ENCODE measurements around the gene FREY1. TPM values are rescaled to one million over a fixed set of nuclear protein-coding genes. Genes with fewer than 3 reads are reported as not detected.

The FREY1 gene
- total RNA-seq, 1 experiment from 2014 or later = 4.2 TPM

DNA sequence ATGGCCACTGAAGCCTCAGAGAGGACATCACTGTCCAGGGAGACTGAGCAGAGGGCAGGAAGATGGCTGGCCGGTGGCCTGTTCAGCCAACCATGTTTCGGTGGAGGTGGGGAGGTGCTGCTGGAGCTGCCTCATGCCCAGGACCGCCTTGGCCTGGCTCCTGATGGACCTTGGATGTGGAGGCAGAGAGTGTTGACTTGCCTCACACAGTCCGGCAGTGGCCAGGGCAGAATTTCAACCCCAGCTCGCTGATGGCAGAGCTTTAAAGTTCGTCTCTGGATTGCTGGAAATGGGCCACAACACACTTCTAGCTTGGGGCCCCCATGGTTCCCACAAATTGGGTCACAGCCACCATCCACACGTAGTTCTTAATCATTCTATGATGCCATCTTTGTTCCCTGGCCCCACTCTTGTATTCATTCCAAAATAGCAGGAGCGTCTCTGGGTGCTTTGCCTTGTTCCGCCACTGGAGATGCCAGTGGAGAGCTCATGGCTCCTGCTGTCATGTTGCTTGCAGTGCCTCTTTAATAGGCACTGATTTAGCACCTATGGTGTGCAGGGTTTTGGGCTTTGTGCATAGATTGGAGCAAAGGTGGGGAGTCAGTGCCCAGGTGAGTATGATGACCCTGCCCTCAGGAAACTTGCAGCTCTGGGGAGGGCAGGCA, 16.1 kb downstream of the FREY1 start:
- no peak overlapping the region for H3K4me3 ChIP-seq
- ChIA-PET POLR2A (ENCODE audit: unreplicated experiment) (no interaction called here), CTCF (no interaction called here)
- H3K27me3 ChIP-seq (ENCODE audit: insufficient read depth, low read depth) = peaks cover 14% of the 10 kb centered on the region
- H3K4me2 ChIP-seq = no peak overlapping the region
- H3K27ac ChIP-seq = no peak overlapping the region
- H4K20me1 ChIP-seq (ENCODE audit: insufficient read depth) = peaks cover 4% of the 10 kb centered on the region; the same call in 1 of the 2 replicates
- no peaks in the 10 kb centered on the region for H3F3A ChIP-seq (ENCODE audit: insufficient read depth, low read depth)
- no TSS peak for BruUV-seq (replicated peaks)
- H2AFZ ChIP-seq = no peak overlapping the region
- H3K9me2 ChIP-seq (ENCODE audit: insufficient read depth) = no peaks in the 10 kb centered on the region
- no peaks in the 10 kb centered on the region for H3K4me1 ChIP-seq (replicated peaks; ENCODE audit: insufficient read depth)
- intact Hi-C loops (cut with micrococcal nuclease; ENCODE audit: unreplicated experiment) = no loop called here
- no peak for DNase-seq
- TF ChIP-seq EZH2 (IDR thresholded peaks at IDR 0.05; ENCODE audit: low read depth) = no peak
- TF ChIP-seq, protein P1, sequence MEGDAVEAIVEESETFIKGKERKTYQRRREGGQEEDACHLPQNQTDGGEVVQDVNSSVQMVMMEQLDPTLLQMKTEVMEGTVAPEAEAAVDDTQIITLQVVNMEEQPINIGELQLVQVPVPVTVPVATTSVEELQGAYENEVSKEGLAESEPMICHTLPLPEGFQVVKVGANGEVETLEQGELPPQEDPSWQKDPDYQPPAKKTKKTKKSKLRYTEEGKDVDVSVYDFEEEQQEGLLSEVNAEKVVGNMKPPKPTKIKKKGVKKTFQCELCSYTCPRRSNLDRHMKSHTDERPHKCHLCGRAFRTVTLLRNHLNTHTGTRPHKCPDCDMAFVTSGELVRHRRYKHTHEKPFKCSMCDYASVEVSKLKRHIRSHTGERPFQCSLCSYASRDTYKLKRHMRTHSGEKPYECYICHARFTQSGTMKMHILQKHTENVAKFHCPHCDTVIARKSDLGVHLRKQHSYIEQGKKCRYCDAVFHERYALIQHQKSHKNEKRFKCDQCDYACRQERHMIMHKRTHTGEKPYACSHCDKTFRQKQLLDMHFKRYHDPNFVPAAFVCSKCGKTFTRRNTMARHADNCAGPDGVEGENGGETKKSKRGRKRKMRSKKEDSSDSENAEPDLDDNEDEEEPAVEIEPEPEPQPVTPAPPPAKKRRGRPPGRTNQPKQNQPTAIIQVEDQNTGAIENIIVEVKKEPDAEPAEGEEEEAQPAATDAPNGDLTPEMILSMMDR (conservative IDR thresholded peaks at IDR 0.05) = no peak
- no peaks in the 10 kb centered on the region for H3K9me3 ChIP-seq (ENCODE audit: insufficient read depth, low read depth)
- no peaks in the 10 kb centered on the region for H3K36me3 ChIP-seq (ENCODE audit: low read depth)
- no peaks in the 10 kb centered on the region for H3K79me2 ChIP-seq (ENCODE audit: low read depth)

DNA sequence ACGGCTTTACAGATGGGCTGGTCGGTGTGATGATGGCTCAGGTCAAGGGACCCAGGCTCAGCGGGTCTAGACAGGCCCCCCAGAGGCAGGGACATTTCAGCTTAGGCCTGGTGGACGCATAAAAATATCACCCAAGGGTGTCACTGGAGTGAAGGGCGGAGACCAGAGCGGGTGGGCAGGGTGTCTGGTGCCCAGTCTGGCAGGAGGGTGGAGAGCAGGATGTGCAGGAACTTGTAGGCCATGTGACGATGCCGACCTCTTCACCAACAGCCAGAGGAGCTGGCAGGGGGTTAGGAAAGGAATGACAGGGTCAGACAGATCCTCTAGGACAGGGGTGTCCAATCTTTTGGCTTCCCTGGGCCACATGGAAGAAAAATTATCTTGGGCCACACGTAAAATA, 17.1 kb downstream of the FREY1 start:
- no TSS peak for BruUV-seq (replicated peaks)
- no peaks in the 10 kb centered on the region for H3K4me1 ChIP-seq (replicated peaks; ENCODE audit: insufficient read depth)
- no peak overlapping the region for H3K4me2 ChIP-seq
- H2AFZ ChIP-seq = no peak overlapping the region
- intact Hi-C loops (cut with micrococcal nuclease; ENCODE audit: unreplicated experiment) = no loop called here
- H3K9me2 ChIP-seq (ENCODE audit: insufficient read depth) = no peaks in the 10 kb centered on the region
- no peaks in the 10 kb centered on the region for H3F3A ChIP-seq (ENCODE audit: insufficient read depth, low read depth)
- H4K20me1 ChIP-seq (ENCODE audit: insufficient read depth) = peaks cover 7% of the 10 kb centered on the region; the same call in 1 of the 2 replicates
- no peaks in the 10 kb centered on the region for H3K9me3 ChIP-seq (ENCODE audit: insufficient read depth, low read depth)
- no peak overlapping the region for H3K4me3 ChIP-seq
- TF ChIP-seq, protein P1 (conservative IDR thresholded peaks at IDR 0.05) = no peak
- no peak for TF ChIP-seq EZH2 (IDR thresholded peaks at IDR 0.05; ENCODE audit: low read depth)
- H3K27me3 ChIP-seq (ENCODE audit: insufficient read depth, low read depth) = peaks cover 14% of the 10 kb centered on the region
- CTCF ChIA-PET = no interaction called here
- H3K79me2 ChIP-seq (ENCODE audit: low read depth) = no peaks in the 10 kb centered on the region
- H3K36me3 ChIP-seq (ENCODE audit: low read depth) = no peaks in the 10 kb centered on the region
- no peak for DNase-seq
- H3K27ac ChIP-seq = no peak overlapping the region
- POLR2A ChIA-PET (ENCODE audit: unreplicated experiment) = no interaction called here

DNA sequence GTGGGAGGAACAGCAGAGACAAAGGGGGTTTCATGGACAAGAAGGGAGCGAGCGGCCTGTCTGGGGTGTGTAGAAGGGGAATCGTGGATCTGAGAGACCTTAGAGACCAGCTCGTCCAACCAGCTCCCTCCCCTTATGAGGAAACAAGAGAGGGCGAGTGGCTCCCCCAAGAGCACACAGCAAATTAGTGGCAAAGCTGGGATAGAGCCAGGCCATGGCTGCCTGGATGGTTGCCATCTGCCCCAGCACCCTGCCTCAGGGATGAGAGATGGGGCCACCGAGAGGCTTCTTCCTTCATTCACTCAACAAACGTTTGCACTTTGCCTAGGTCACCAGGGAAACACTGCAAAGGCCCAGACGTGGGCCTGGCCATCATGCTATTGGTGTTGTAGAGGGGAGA, 17.5 kb downstream of the FREY1 start:
- no peak overlapping the region for H3K4me3 ChIP-seq
- CTCF ChIA-PET = no interaction called here
- no TSS peak for BruUV-seq (replicated peaks)
- no peaks in the 10 kb centered on the region for H3K9me2 ChIP-seq (ENCODE audit: insufficient read depth)
- no peak for DNase-seq
- no peaks in the 10 kb centered on the region for H3K9me3 ChIP-seq (ENCODE audit: insufficient read depth, low read depth)
- no peaks in the 10 kb centered on the region for H3K4me1 ChIP-seq (replicated peaks; ENCODE audit: insufficient read depth)
- H3K36me3 ChIP-seq (ENCODE audit: low read depth) = no peaks in the 10 kb centered on the region
- peaks cover 14% of the 10 kb centered on the region for H3K27me3 ChIP-seq (ENCODE audit: insufficient read depth, low read depth)
- no peaks in the 10 kb centered on the region for H3F3A ChIP-seq (ENCODE audit: insufficient read depth, low read depth)
- intact Hi-C loops (cut with micrococcal nuclease; ENCODE audit: unreplicated experiment) = no loop called here
- no peak for TF ChIP-seq EZH2 (IDR thresholded peaks at IDR 0.05; ENCODE audit: low read depth)
- TF ChIP-seq, protein P1 (conservative IDR thresholded peaks at IDR 0.05) = no peak
- H3K79me2 ChIP-seq (ENCODE audit: low read depth) = no peaks in the 10 kb centered on the region
- POLR2A ChIA-PET (ENCODE audit: unreplicated experiment) = no interaction called here
- H2AFZ ChIP-seq = no peak overlapping the region
- peaks cover 11% of the 10 kb centered on the region; the same call in 1 of the 2 replicates for H4K20me1 ChIP-seq (ENCODE audit: insufficient read depth)
- H3K4me2 ChIP-seq = no peak overlapping the region
- no peak overlapping the region for H3K27ac ChIP-seq

Data from PC-9 (cell line).